ENCODE measurements around the gene IQCH.

Gene IQCH

DNA sequence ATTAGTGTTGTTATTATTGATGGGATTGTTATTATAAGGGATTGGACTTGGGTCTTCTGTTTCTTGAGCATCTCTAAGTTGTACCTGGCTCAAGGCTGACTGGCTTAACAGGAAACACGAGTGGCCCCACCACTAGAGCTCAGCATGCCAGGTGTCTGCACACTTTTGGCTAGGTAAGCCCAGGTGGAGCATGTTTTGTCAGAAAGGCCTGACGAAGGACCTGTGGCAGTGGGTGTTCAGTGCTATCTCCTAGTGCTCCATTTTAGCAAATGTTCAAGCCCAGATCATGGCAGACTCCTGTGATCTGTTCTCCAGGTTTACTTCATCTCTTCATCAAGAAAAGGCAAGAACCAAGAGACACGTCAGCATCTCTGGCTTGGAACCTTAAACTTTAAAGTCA is 291.3 kb downstream of the IQCH start:
- DNase-seq, result no peak

DNA sequence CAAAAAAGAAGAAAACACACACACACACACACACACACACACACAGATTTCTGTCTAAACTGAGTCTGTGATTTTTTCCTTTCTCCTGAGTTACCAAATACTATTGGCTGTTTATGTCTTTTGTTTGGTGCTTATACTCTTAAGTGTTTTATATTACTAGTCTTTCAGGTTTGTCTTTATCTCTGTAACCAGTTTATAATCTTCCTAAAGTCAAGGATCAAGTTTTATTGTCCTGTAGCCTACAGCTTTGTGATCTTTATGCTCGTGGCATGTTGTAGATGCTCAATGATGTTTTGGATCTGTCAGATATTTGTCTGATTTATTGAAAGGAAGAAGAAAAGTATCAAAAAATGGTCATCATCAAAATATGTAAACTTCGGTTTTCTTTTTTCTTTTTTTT is 292.5 kb downstream of the IQCH start:
- DNase-seq, result no peak

DNA sequence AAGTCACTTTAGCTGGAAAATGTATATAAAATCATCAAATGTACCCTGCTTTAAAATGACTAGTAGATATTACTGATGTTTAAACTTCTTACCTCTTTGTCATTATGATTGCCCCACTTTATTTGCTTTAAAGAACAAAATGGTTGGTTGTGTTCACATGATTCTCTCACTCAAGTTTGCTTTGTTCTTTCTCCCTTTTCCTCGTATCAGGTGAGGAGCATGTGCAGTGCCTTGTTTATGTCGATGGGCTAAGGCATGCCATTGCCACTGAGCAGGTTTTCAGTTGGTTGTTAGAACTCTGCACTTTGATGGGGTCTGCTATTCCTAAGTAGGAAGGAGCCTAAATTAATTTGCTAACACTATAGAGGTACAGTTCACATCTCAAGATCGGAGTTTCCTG is 293.2 kb downstream of the IQCH start:
- DNase-seq, result no peak

DNA sequence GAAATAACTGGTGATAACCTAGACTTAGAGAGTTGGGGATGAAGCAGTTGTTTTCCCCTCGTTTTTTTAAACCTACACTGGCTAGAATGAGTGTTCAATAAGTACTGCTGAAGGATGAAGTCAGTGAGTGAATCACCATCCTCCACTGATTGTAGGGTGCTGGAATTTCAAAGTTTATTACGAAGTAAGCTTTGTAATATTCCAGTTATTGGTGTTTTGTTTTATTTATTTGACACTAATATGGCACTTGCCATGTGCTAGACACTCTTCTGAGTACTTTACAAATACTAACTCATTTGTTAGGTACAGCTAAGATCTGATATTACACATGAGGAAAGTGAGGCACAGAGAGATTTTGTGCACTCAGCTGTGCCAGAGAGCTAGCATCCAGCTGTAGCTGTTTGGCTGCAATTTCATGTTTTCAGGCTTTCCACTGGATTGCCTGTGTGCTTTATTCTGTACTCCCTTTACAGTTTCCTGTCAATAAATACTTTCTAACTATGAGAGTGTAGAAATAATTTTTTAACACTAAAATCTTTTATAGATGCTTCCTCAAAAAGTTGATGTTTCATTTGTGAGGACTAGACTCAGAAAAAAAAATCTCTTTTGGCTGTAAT is 293.8 kb downstream of the IQCH start:
- DNase-seq, result no peak

DNA sequence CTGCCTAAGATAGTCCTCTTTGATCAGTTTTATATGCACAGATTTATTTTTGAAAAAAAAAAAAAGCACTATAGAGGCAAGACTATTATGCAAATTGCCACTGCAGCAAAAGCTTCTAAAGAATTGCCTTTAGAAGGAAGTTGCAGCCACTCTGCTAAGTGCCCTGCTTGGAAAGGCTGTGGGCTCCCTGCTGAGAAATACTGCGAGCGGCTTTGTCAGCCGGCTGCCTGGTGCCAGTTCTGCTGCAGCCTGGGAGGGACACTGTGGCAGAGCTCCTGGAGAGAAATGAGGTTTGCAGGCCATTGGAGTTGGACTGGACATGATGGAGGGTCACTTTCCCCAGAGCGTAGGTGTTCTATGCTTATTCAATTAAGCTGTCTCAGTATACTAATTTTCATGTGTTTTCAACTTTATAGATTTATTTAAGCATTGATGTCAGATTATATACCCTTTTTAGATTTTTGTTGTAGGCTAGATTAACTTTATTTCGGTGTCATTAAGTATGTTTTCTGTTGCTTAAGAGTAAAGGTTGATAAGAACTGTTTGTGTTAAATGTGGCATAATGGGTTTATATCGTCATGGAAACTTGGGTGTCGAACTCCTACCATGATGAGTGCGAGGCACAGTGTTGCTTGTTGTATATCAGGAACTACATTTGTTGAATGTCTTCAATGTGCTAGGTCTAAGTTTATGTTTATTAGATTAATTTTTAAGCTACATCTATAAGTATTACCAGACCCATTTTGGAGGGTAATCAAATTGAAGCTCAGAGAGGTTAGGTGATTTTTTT is 294.5 kb downstream of the IQCH start:
- no peak for DNase-seq

DNA sequence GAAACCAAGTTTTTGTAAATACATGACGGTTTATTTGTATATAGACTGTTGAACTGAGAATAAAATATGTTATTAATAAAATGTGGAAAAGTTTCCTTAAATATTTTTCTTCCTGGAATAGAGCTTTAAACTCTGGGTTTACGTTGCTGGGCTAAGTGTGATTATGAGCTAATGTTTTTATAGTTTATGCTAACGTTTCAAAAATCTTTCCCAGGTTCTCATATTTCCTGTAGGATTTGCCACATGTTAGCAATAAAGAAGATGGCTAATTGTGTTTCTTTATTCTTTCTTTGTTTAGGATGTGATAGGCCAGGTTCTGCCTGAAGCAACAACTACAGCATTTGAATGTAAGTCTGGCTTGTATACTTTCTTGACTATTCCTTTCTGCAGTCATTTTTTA is 295.1 kb downstream of the IQCH start:
- no peak for DNase-seq

DNA sequence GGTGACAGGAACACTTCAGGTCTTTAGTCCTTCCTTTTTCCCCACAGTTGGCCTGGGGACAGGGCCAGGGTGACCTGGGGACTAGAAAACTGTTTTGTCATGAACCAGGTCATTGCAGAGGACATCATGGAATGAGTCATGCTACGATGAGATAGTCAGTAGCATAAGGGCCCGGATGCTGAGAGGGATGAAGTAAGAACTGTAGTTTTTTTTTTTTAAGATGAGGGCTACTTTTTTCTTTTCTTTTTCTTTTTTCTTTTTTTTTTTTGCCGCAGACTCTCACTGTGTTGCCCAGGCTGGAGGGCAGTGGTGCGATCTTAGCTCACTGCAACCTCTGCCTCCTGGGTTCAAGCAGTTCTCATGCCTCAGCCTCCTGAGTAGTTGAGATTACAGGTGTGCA is 295.9 kb downstream of the IQCH start:
- DNase-seq, result no peak

DNA sequence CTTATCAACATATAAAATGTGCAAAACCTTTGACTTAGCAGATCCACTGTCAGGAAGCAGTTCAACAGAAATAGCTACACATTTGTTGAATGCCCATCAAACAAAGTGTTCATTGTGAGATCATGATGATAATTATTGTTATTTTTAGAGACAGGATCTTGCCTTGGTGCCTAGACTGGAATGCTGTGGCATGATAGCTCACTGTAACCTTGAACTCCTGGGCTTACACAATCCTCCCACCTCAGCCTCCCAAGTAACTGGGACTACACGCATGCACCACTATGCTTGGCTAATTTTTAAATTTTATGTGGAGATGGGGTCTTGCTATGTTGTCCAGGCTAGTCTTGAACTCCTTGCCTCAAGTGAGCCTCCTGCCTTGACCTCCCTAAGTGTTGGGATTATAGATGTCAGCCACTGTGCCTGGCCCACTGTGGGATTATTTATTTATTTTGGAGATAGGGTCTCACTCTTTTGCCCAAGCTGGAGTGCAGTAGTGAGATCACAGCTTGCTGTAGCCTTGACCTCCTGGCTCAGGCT is 296.7 kb downstream of the IQCH start:
- DNase-seq, result no peak

All from activated CD4-positive, alpha-beta T cell treated with anti-CD3 and anti-CD28 coated beads, Interleukin-2, amount 50 U/mL, for 1 hour (primary cell).